A549 (cell line): ENCODE data around the gene RNF112. TPM values are rescaled to one million over a fixed set of nuclear protein-coding genes. Genes with fewer than 3 reads are reported as not detected.

Source experiments
- ATAC-seq, 2 experiments: fragments of 200-7000 bp in 1 of 2; fragments of >200 bp in 1 of 2; cut with Nextera tagmentation in 1 of 2; cut with Tn5 transposase in 1 of 2; 3 replicates each; pipeline versions ENCODE4 v1.8.0 to v1.9.1; 2018 to 2020; ENCODE audit warnings: mild to moderate bottlenecking in 1 of 2, moderate library complexity in 1 of 2
- CTCF ChIA-PET: fragments of 300-600 bp; sonication (Branson Sonifier 250); formaldehyde crosslinking; extraction: SDS; loops from one replicate; lab custom pipeline; 2021; ENCODE audit warnings: antibody characterized with exemption, inconsistent platforms; lab: Yijun Ruan, JAX
- POLR2A ChIA-PET: fragments of 350-600 bp; formaldehyde crosslinking; extraction: SDS; loops from one replicate; lab custom pipeline; 2021; ENCODE audit warnings: antibody characterized with exemption, inconsistent platforms; lab: Yijun Ruan, JAX
- DNase-seq, 2 experiments: peaks; one replicate each; pipeline versions ENCODE4 v3.0.0 to v3.0.0-alpha.2; 2011 to 2016; ENCODE audit warnings: low read depth in 1 of 2, low spot score in 1 of 2
- FAIRE-seq: peaks from 2 replicates; lab custom pipeline; 2011; peaks lifted over from hg19 to GRCh38; lab: Jason Lieb, UNC
- H3K27ac ChIP-seq, 2 experiments: fragments of >200 bp; sonication (Bioruptor Twin); formaldehyde crosslinking; 3 replicates each; pipeline ENCODE4 v1.5.1; 2016 to 2017
- H3K4me1 ChIP-seq: fragments of >200 bp; sonication (Bioruptor Twin); formaldehyde crosslinking; 3 replicates; pipeline ENCODE4 v1.6.1; 2016
- H3K4me2 ChIP-seq: fragments of >200 bp; sonication (Bioruptor Twin); formaldehyde crosslinking; 3 replicates; pipeline ENCODE4 v1.6.1; 2016
- H3K4me3 ChIP-seq: fragments of >200 bp; sonication (Bioruptor Twin); formaldehyde crosslinking; 3 replicates; pipeline ENCODE4 v1.5.1; 2016
- H3K9me3 ChIP-seq: fragments of >200 bp; sonication (Bioruptor Twin); formaldehyde crosslinking; 3 replicates; pipeline ENCODE4 v1.6.1; 2016
- ATOH8 ChIP-seq: fragments of 250-450 bp; sonication (Bioruptor Pico); IDR thresholded peaks from 2 replicates; pipeline ENCODE4 v1.5.0; 2020; ENCODE audit warnings: low read depth, mild to moderate bottlenecking, moderate library complexity
- CEBPB ChIP-seq, 2 experiments: fragments of >200 bp in 1 of 2; sonication (Bioruptor Twin) in 1 of 2; formaldehyde crosslinking in 1 of 2; IDR thresholded peaks; 2 replicates each; pipeline ENCODE4 v1.6.1; 2012 to 2016
- EHF ChIP-seq: fragments of 250-450 bp; sonication (Bioruptor Pico); IDR thresholded peaks from 2 replicates; pipeline ENCODE4 v1.5.0; 2020; ENCODE audit warnings: mild to moderate bottlenecking
- EHMT2 ChIP-seq: fragments of 200-600 bp; sonication (generic); IDR thresholded peaks from 2 replicates; pipeline ENCODE4 v1.6.1; 2016; ENCODE audit warnings: antibody characterized with exemption, low read depth, mild to moderate bottlenecking, moderate library complexity
- ELK1 ChIP-seq: fragments of 150-350 bp; IDR thresholded peaks from 2 replicates; pipeline ENCODE4 v1.6.1; 2014; ENCODE audit warnings: low read depth, mild to moderate bottlenecking, low read length
- EP300 ChIP-seq, 2 experiments: fragments of >200 bp; sonication (Bioruptor Twin); formaldehyde crosslinking; IDR thresholded peaks; 2 replicates in 1 of 2; 3 replicates in 1 of 2; pipeline ENCODE4 v1.6.1; 2016 to 2017
- FOSL2 ChIP-seq, 2 experiments: fragments of 450-650 bp in 1 of 2; fragments of >200 bp in 1 of 2; sonication (Bioruptor Twin) in 1 of 2; formaldehyde crosslinking; IDR thresholded peaks; 2 replicates each; pipeline versions ENCODE4 v1.5.0 to v1.6.1; 2016 to 2020; ENCODE audit warnings: mild to moderate bottlenecking in 1 of 2, moderate library complexity in 1 of 2
- FOXS1 ChIP-seq: fragments of 250-450 bp; sonication (Bioruptor Pico); IDR thresholded peaks from 2 replicates; pipeline ENCODE4 v1.5.0; 2020; ENCODE audit warnings: mild to moderate bottlenecking, moderate library complexity
- HEYL ChIP-seq: fragments of 250-450 bp; sonication (Bioruptor Pico); IDR thresholded peaks from 2 replicates; pipeline ENCODE4 v1.8.0; 2021; ENCODE audit warnings: mild to moderate bottlenecking, moderate library complexity
- HOXB13 ChIP-seq: fragments of 250-450 bp; sonication (Bioruptor Pico); IDR thresholded peaks from 2 replicates; pipeline ENCODE4 v1.5.0; 2020; ENCODE audit warnings: low read depth, mild to moderate bottlenecking, moderate library complexity
- HOXB5 ChIP-seq: fragments of 250-450 bp; sonication (Bioruptor Pico); IDR thresholded peaks from 2 replicates; pipeline ENCODE4 v1.5.0; 2020; ENCODE audit warnings: mild to moderate bottlenecking, moderate library complexity
- KDM1A ChIP-seq: fragments of 200-600 bp; sonication (generic); IDR thresholded peaks from 2 replicates; pipeline ENCODE4 v1.6.1; 2016; ENCODE audit warnings: low read depth, mild to moderate bottlenecking
- KDM5A ChIP-seq: fragments of 200-600 bp; sonication (generic); IDR thresholded peaks from 2 replicates; pipeline ENCODE4 v1.6.1; 2016; ENCODE audit warnings: antibody characterized with exemption, mild to moderate bottlenecking
- MAFK ChIP-seq: fragments of 450-650 bp; IDR thresholded peaks from 2 replicates; pipeline ENCODE4 v1.6.1; 2014; ENCODE audit not compliant: partially characterized antibody
- MAX ChIP-seq: IDR thresholded peaks from 2 replicates; pipeline ENCODE4 v1.6.1; 2012
- MAZ ChIP-seq: fragments of 150-350 bp; IDR thresholded peaks from 2 replicates; pipeline ENCODE4 v1.6.1; 2014; ENCODE audit warnings: antibody characterized with exemption, low read depth, low read length, borderline replicate concordance
- NFE2L2 ChIP-seq: fragments of 150-350 bp; conservative IDR thresholded peaks from 2 replicates; pipeline ENCODE4 v1.6.1; 2014; ENCODE audit warnings: low read length
- NPAS2 ChIP-seq: fragments of 250-450 bp; sonication (Bioruptor Pico); IDR thresholded peaks from 2 replicates; pipeline ENCODE4 v1.8.0; 2022; ENCODE audit warnings: mild to moderate bottlenecking, moderate library complexity, borderline replicate concordance
- NR3C1 ChIP-seq: fragments of >200 bp; sonication (Bioruptor Twin); formaldehyde crosslinking; IDR thresholded peaks from 3 replicates; pipeline ENCODE4 v1.6.1; 2017
- PHF8 ChIP-seq: fragments of 200-600 bp; sonication (generic); IDR thresholded peaks from 2 replicates; pipeline ENCODE4 v1.6.1; 2016; ENCODE audit warnings: low read depth, mild to moderate bottlenecking, antibody characterized with exemption, moderate library complexity, borderline replicate concordance
- POLR2A ChIP-seq: IDR thresholded peaks from 2 replicates; pipeline ENCODE4 v1.6.1; 2012; ENCODE audit warnings: mild to moderate bottlenecking, low read length
- RAD21 ChIP-seq, 2 experiments: fragments of >200 bp in 1 of 2; sonication (Bioruptor Twin) in 1 of 2; formaldehyde crosslinking in 1 of 2; IDR thresholded peaks in 1 of 2; conservative IDR thresholded peaks in 1 of 2; 2 replicates in 1 of 2; 3 replicates in 1 of 2; pipeline ENCODE4 v1.6.1; 2012 to 2018; ENCODE audit warnings: inconsistent platforms in 1 of 2
- RARB ChIP-seq: fragments of 250-450 bp; sonication (Bioruptor Pico); IDR thresholded peaks from 2 replicates; pipeline ENCODE4 v1.8.0; 2021; ENCODE audit warnings: mild to moderate bottlenecking, moderate library complexity
- RCOR1 ChIP-seq: fragments of 150-350 bp; IDR thresholded peaks from 2 replicates; pipeline ENCODE4 v1.6.1; 2014; ENCODE audit warnings: antibody characterized with exemption, low read length, low read depth
- SREBF2 ChIP-seq: fragments of 450-650 bp; IDR thresholded peaks from 2 replicates; pipeline ENCODE4 v1.6.1; 2014; ENCODE audit warnings: mild to moderate bottlenecking, moderate library complexity
- TFCP2L1 ChIP-seq: fragments of 250-450 bp; sonication (Bioruptor Pico); IDR thresholded peaks from 2 replicates; pipeline ENCODE4 v1.5.0; 2021; ENCODE audit warnings: mild to moderate bottlenecking
- ZC3H11A ChIP-seq: fragments of 450-650 bp; IDR thresholded peaks from 2 replicates; pipeline ENCODE4 v1.6.1; 2014; ENCODE audit warnings: antibody characterized with exemption, mild to moderate bottlenecking
- WGBS: methylation state at CpG from one replicate; pipeline ENCODE4 v1.1.6; 2017; ENCODE audit errors: missing lambda C conversion rate; 5-methylcytosine and 5-hydroxymethylcytosine counted together
- polyA plus RNA-seq, 4 experiments: library from polyadenylated mRNA; depleted of rRNA in 3 of 4; stranded (reverse); fragments of >200 nt; fragmentation: RNase III in 1 of 4; extraction: RNeasy Plus Mini Kit Qiagen cat#74134 plus additional on column Dnase treatment in 1 of 4; gene quantifications; 2 replicates in 3 of 4; 3 replicates in 1 of 4; pipeline ENCODE4 v1.2.3, GENCODE V29; 2011 to 2017
- TF ChIP-seq, protein P1 (sequence below): fragments of >200 bp; sonication (Bioruptor Twin); formaldehyde crosslinking; IDR thresholded peaks from 2 replicates; pipeline ENCODE4 v1.6.1; 2016
- TF ChIP-seq, protein P2 (sequence below): IDR thresholded peaks from 2 replicates; pipeline ENCODE4 v1.6.1; 2012

RNF112 gene
- polyA plus RNA-seq, 2 of the 4 experiments (the other 2 are of a cell fraction) = 0.27 to 1.4 TPM

DNA sequence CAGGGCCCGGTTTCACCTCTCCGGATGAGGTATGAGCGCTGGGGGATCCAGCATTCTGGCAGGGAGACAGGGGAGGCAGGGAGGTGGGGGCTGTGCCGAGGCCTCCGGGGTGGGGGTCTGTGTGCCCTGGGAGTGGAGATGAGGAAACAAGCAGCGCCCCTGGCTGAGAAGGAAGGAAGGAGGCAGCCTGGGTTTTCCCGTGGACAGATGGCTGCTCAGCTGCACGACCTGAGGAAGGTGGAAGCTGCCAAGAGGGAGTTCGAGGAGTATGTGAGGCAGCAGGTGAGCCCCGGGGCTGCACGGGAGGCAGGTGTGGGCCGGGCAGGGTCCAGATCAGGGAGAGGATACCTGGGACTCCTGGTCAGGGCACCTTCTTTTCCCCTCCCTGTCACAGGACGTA is 4.3 kb downstream of the RNF112 start:
- POLR2A ChIA-PET = no interaction called here
- Histone ChIP-seq H3K4me2 (no peak overlapping the region), H3K4me3 (no peak overlapping the region), H3K9me3 (no peaks in the 10 kb centered on the region), H3K4me1 (peaks cover 6% of the 10 kb centered on the region), H3K27ac (no peak overlapping the region)
- no peak for DNase-seq
- WGBS = 42% methylated on average over 11 of the region's 13 CpGs
- no peak for FAIRE-seq
- no peak for TF ChIP-seq ZC3H11A
- TF ChIP-seq NR3C1 = no peak
- TF ChIP-seq MAZ = no peak
- TF ChIP-seq POLR2A = no peak
- TF ChIP-seq RARB (CRISPR knock-in tag) = no peak
- no peak for TF ChIP-seq SREBF2
- no peak for TF ChIP-seq FOSL2 (IDR thresholded peaks at IDR 0.05)
- no peak for TF ChIP-seq FOSL2 (CRISPR knock-in tag; IDR thresholded peaks at IDR 0.05)
- no peak for TF ChIP-seq NFE2L2
- TF ChIP-seq, protein P1, sequence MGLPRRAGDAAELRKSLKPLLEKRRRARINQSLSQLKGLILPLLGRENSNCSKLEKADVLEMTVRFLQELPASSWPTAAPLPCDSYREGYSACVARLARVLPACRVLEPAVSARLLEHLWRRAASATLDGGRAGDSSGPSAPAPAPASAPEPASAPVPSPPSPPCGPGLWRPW = no peak
- TF ChIP-seq HOXB13 (CRISPR knock-in tag) = no peak
- ATAC-seq = no peak
- CTCF ChIA-PET = interaction anchor here (1.2 to 9.1 kb wide), 4 partner anchors 10 to 351 kb away, joined by 4 to 58 read pairs (median 7); partner anchors contain the start of gene B9D1

DNA sequence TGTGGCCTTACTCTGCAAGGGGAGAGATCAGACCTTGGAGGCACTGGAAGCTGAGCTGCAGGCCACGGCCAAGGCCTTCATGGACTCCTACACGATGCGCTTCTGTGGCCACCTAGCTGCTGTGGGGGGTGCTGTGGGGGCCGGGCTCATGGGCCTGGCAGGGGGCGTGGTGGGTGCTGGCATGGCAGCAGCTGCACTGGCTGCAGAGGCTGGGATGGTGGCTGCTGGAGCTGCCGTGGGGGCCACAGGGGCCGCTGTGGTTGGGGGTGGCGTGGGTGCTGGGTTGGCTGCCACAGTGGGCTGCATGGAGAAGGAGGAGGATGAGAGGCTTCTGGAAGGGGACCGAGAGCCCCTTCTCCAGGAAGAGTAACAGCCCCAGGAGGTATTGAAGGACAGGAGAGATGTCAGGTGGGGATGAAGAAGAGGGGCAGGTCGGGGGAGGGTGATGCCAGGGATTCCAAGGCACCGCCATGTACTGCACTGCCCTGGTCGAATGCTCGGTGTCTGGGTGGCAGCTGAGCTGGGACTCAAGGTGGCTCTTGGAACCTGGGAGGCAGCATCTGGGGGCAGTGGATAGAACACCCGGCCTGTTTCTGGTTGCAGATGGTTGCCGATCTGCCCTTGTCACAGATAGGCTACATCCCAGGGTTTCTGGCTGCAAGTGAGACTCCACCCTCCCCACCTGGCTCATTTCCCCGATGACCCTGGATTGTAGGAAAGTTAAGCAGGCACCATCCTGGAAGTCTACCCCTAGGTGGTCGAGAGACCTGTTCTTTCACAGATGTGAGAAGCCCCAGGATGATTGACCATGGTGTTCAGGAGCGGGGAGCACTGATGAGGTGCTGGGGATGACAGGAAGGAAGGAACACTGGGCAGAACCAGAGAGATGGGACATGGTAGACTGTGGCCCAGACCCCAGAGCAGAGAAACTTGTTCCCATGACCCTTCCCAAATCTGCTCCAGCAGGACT is 5.1 kb downstream of the RNF112 start:
- Histone ChIP-seq H3K9me3 (no peaks in the 10 kb centered on the region), H3K4me1 (peaks cover 6% of the 10 kb centered on the region), H3K27ac (no peak overlapping the region), H3K4me2 (no peak overlapping the region), H3K4me3 (no peak overlapping the region)
- POLR2A ChIA-PET = no interaction called here
- no peak for DNase-seq
- no peak for TF ChIP-seq RCOR1
- TF ChIP-seq PHF8 = no peak
- no peak for TF ChIP-seq ELK1
- no peak for TF ChIP-seq EHF (CRISPR knock-in tag)
- no peak for TF ChIP-seq EHMT2
- TF ChIP-seq TFCP2L1 (CRISPR knock-in tag) = no peak
- no peak for TF ChIP-seq KDM1A
- TF ChIP-seq NPAS2 (CRISPR knock-in tag) = no peak
- TF ChIP-seq ATOH8 (CRISPR knock-in tag) = no peak
- TF ChIP-seq KDM5A = no peak
- TF ChIP-seq MAX = no peak
- TF ChIP-seq NFE2L2 = no peak
- CTCF ChIA-PET = interaction anchor here (1.4 to 9.1 kb wide), 4 partner anchors 10 to 54 kb away, joined by 4 to 58 read pairs (median 10); partner anchors contain the start of gene B9D1
- 73% methylated on average over 16 of the region's 18 CpGs for WGBS
- no peak for ATAC-seq
- no peak for FAIRE-seq

- FAIRE-seq (no peak), DNase-seq (no peak), ATAC-seq (no peak)
- POLR2A ChIA-PET = no interaction called here
- WGBS = 44% methylated on average over 3 of the region's 3 CpGs
- H3K4me3 ChIP-seq = no peak overlapping the region
- CTCF ChIA-PET = interaction anchor here (2.3 to 9.1 kb wide), 2 partner anchors 29 to 55 kb away, joined by 10 to 58 read pairs; partner anchors contain the start of gene B9D1
- peaks cover 6% of the 10 kb centered on the region for H3K4me1 ChIP-seq
- H3K27ac ChIP-seq = no peak overlapping the region
- H3K9me3 ChIP-seq = no peaks in the 10 kb centered on the region
- H3K4me2 ChIP-seq = no peak overlapping the region
- no peak for TF ChIP-seq NR3C1
- no peak for TF ChIP-seq RAD21 (conservative IDR thresholded peaks at IDR 0.05 in 1 of 2, IDR thresholded peaks at IDR 0.05 in 1 of 2)
- no peak for TF ChIP-seq MAFK
- TF ChIP-seq FOXS1 (CRISPR knock-in tag) = no peak
- no peak for TF ChIP-seq KDM1A
- TF ChIP-seq HOXB5 (CRISPR knock-in tag) = no peak
- no peak for TF ChIP-seq EP300 (IDR thresholded peaks at IDR 0.05)
- no peak for TF ChIP-seq CEBPB (IDR thresholded peaks at IDR 0.05)
- TF ChIP-seq EHF (CRISPR knock-in tag) = no peak
- no peak for TF ChIP-seq SREBF2
- no peak for TF ChIP-seq RARB (CRISPR knock-in tag)
- TF ChIP-seq HEYL (CRISPR knock-in tag) = no peak
- no peak for TF ChIP-seq TFCP2L1 (CRISPR knock-in tag)
- TF ChIP-seq, protein P2, sequence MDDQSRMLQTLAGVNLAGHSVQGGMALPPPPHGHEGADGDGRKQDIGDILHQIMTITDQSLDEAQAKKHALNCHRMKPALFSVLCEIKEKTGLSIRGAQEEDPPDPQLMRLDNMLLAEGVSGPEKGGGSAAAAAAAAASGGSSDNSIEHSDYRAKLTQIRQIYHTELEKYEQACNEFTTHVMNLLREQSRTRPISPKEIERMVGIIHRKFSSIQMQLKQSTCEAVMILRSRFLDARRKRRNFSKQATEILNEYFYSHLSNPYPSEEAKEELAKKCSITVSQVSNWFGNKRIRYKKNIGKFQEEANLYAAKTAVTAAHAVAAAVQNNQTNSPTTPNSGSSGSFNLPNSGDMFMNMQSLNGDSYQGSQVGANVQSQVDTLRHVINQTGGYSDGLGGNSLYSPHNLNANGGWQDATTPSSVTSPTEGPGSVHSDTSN = no peak
- no peak for TF ChIP-seq MAZ
- TF ChIP-seq POLR2A = no peak
- no peak for TF ChIP-seq ATOH8 (CRISPR knock-in tag)
These were observed 6.6 kb downstream of the RNF112 start for GRCh38 chr17:19417611-19418010.
